EH (cell line): ENCODE data around the gene ATP5F1E.
A peak's percentile ranks its signal among the peaks of the same experiment; 100 is the strongest.
"Not testable (repeated sequence)": the region's sequence is repeated elsewhere in the genome, so short reads cannot be mapped to it uniquely, and the experiment has no call there.

Source experiments
- DNase-seq: peaks from one replicate; pipeline ENCODE4 v3.0.0-alpha.2; 2015; ENCODE audit warnings: low read depth

The ATP5F1E gene

GRCh38 chr20:59042796-59043631 lies 10.9 kb upstream of the ATP5F1E start:
- peak; percentile 93 for DNase-seq

GRCh38 chr20:59042151-59042795 lies 10.1 kb upstream of the ATP5F1E start, which contains the start of gene PRELID3B:
Gene PRELID3B, minus strand, starts transcription at chr20:59042786. Its CDS starts 56 bp downstream, at chr20:59042730.
- DNase-seq: peak; percentile 32

- DNase-seq: not testable (repeated sequence)
Measured at GRCh38 chr20:59041487-59041886, 9.4 kb upstream of the ATP5F1E start.

- DNase-seq: no peak
Measured at GRCh38 chr20:59040667-59041066, 8.5 kb upstream of the ATP5F1E start.

GRCh38 chr20:59039233-59039632 lies 7.1 kb upstream of the ATP5F1E start:
- DNase-seq: no peak

GRCh38 chr20:59037386-59037785 lies 5.3 kb upstream of the ATP5F1E start:
- no peak for DNase-seq

- DNase-seq: no peak
Measured at GRCh38 chr20:59035381-59035780, 3.2 kb upstream of the ATP5F1E start.

GRCh38 chr20:59033616-59034165 lies 1.6 kb upstream of the ATP5F1E start:
- no peak for DNase-seq

GRCh38 chr20:59033093-59033492 lies 958 bp upstream of the ATP5F1E start:
- DNase-seq: no peak

- DNase-seq: peak; percentile 58
Measured at GRCh38 chr20:59032713-59033059, 551 bp upstream of the ATP5F1E start.

- DNase-seq: no peak
Measured at GRCh38 chr20:59031564-59032022, 542 bp downstream of the ATP5F1E start.

GRCh38 chr20:59030911-59031563 lies 1.1 kb downstream of the ATP5F1E start:
- no peak for DNase-seq

GRCh38 chr20:59028812-59029211 lies 3.3 kb downstream of the ATP5F1E start:
- DNase-seq: no peak

- DNase-seq: peak; percentile 71
Measured at GRCh38 chr20:59027741-59028320, 4.3 kb downstream of the ATP5F1E start.

GRCh38 chr20:59026904-59027740 lies 5.0 kb downstream of the ATP5F1E start:
- no peak for DNase-seq

GRCh38 chr20:59025511-59025910 lies 6.6 kb downstream of the ATP5F1E start:
- DNase-seq: no peak

GRCh38 chr20:59025086-59025485 lies 7.0 kb downstream of the ATP5F1E start:
- DNase-seq: no peak

- no peak for DNase-seq
Measured at GRCh38 chr20:59024111-59024530, 8.0 kb downstream of the ATP5F1E start.

- DNase-seq: no peak
Measured at GRCh38 chr20:59023616-59024015, 8.5 kb downstream of the ATP5F1E start.

- DNase-seq: no peak
Measured at GRCh38 chr20:59022754-59023153, 9.4 kb downstream of the ATP5F1E start.

GRCh38 chr20:59020938-59021551 lies 11.1 kb downstream of the ATP5F1E start:
- peak; percentile 65 for DNase-seq
